Astrocyte of the spinal cord (primary cell): Measurements from ENCODE around the gene LTF.

ENCODE experiments used
- DNase-seq: peaks from one replicate; pipeline ENCODE4 v3.0.0; 2011; ENCODE audit warnings: low read depth, low spot score
- H3K4me3 ChIP-seq: 2 replicates; pipeline ENCODE4 v1.5.1; 2011; ENCODE audit warnings: low read depth, mild to moderate bottlenecking, low read length, moderate library complexity
- CTCF ChIP-seq: IDR thresholded peaks from 2 replicates; pipeline ENCODE4 v1.5.1; 2012; ENCODE audit warnings: low read depth, mild to moderate bottlenecking, low read length, inconsistent platforms
- in situ Hi-C: cut with HindIII; loops from 2 replicates; pipeline ENCODE4 v1.10.0; 2017; ENCODE audit warnings: low sequenced_read_pairs

The LTF gene

GRCh38 chr3:46464326-46465195 lies at the start of gene LTF:
LTF (minus strand) TSS chr3:46464905; CDS start chr3:46464867, 38 bp downstream.
- H3K4me3 ChIP-seq: no peak within 1 kb of the TSS
- DNase-seq: no peak
- no peak for TF ChIP-seq CTCF
- in situ Hi-C loops: no loop called here

- DNase-seq: no peak
- no peak overlapping the region for H3K4me3 ChIP-seq
- TF ChIP-seq CTCF: no peak
- in situ Hi-C loops: no loop called here
Observed at GRCh38 chr3:46512191-46512749, 47.6 kb upstream of the LTF start.

- in situ Hi-C loops: no loop called here
- no peak for DNase-seq
Observed at GRCh38 chr3:46509661-46510187, 45.0 kb upstream of the LTF start.

GRCh38 chr3:46508850-46509591 lies 44.3 kb upstream of the LTF start:
- TF ChIP-seq CTCF: no peak
- no peak overlapping the region for H3K4me3 ChIP-seq
- in situ Hi-C loops: no loop called here
- no peak for DNase-seq

More at GRCh38 chr3:46509661-46510187, 45.0 kb upstream of the LTF start:
- no peak for TF ChIP-seq CTCF
- no peak overlapping the region for H3K4me3 ChIP-seq

- in situ Hi-C loops: no loop called here
Observed at GRCh38 chr3:46506526-46506925, 41.8 kb upstream of the LTF start.

More at GRCh38 chr3:46506526-46506925, 41.8 kb upstream of the LTF start:
- H3K4me3 ChIP-seq: no peak overlapping the region
- TF ChIP-seq CTCF: no peak
- no peak for DNase-seq
